Lower lobe of right lung (tissue), 2 donors: ENCODE results near the gene GAB3. TPM values are rescaled to one million over a fixed set of nuclear protein-coding genes. Genes with fewer than 3 reads are reported as not detected.
A peak's percentile ranks its signal among the peaks of the same experiment; 100 is the strongest.

Experiments
- ATAC-seq, 2 donors: fragments of 200-7000 bp; cut with Tn5 transposase; one replicate each; pipeline ENCODE4 v1.9.1; 2020 to 2022; ENCODE audit warnings: mild to moderate bottlenecking in 2 of 2, moderate library complexity in 2 of 2
- DNase-seq: peaks from one replicate; pipeline ENCODE4 v3.0.0-alpha.2; 2020
- H3K27ac ChIP-seq: fragments of 200-600 bp; one replicate; pipeline ENCODE4 v1.8.0; 2022
- H3K27me3 ChIP-seq: fragments of 200-600 bp; one replicate; pipeline ENCODE4 v1.8.0; 2022; ENCODE audit warnings: low read depth
- H3K36me3 ChIP-seq: fragments of 200-600 bp; one replicate; pipeline ENCODE4 v1.8.0; 2022; ENCODE audit warnings: mild to moderate bottlenecking
- H3K4me1 ChIP-seq: fragments of 200-600 bp; one replicate; pipeline ENCODE4 v1.8.0; 2022
- H3K4me3 ChIP-seq: fragments of 200-600 bp; one replicate; pipeline ENCODE4 v1.8.0; 2022; ENCODE audit warnings: mild to moderate bottlenecking
- H3K9me3 ChIP-seq: fragments of 200-600 bp; one replicate; pipeline ENCODE4 v1.8.0; 2022
- CTCF ChIP-seq: fragments of 200-600 bp; IDR thresholded peaks from one replicate; pipeline ENCODE4 v1.8.0; 2022; ENCODE audit warnings: antibody characterized with exemption, mild to moderate bottlenecking
- intact Hi-C: fragments of 100-400 bp; cut with DNase I; formaldehyde crosslinking; loops from one replicate; pipeline ENCODE4 v1.11.0; 2022
- long read RNA-seq: library from polyadenylated mRNA; unstranded; transcript quantifications from one replicate; pipeline ENCODE4 v2.0.0, GENCODE V29; 2021
- total RNA-seq: library from RNA; stranded (reverse); fragmentation: NEBNext Ultra II Directional; extraction: Animal tissue kit (Norgen Biotek cat#: 25700); gene quantifications from one replicate; pipeline ENCODE4 v1.2.1, GENCODE V29; 2021
- donor health status: DM: no; HTN: yes; CAD: no; lungs with severe emphysema.

Gene GAB3
- total RNA-seq, result 17.4 TPM
- long read RNA-seq, full-length matches to known transcripts, result 11 of 28 reads
- long read RNA-seq, partial matches to known transcripts, result 4 of 28 reads
- long read RNA-seq, other reads (novel, unspliced or antisense), result 13 of 28 reads

- no peaks in the 10 kb centered on the region for H3K27me3 ChIP-seq
- H3K36me3 ChIP-seq, result no peaks in the 10 kb centered on the region
- H3K4me3 ChIP-seq, result peak within 1 kb of the TSS; percentile 61
- peak within 1 kb of the TSS; percentile 86 for H3K27ac ChIP-seq
- peak; percentile 64 for DNase-seq
- H3K9me3 ChIP-seq, result no peaks in the 10 kb centered on the region
- ATAC-seq, result peak; percentile 71 to 78
- intact Hi-C loops, result no loop called here
- TF ChIP-seq CTCF, result no peak
- H3K4me1 ChIP-seq, result peaks cover 15% of the 10 kb centered on the region
These were observed at the start of gene GAB3 for GRCh38 chrX:154750301-154751202. GAB3 (minus strand) TSS chrX:154751077; CDS start chrX:154751025, 52 bp downstream.

- peak; percentile 35 to 51 for ATAC-seq
- no peak for TF ChIP-seq CTCF
- DNase-seq, result no peak
- Histone ChIP-seq H3K27ac (peak overlapping the region; percentile 49), H3K4me1 (peaks cover 30% of the 10 kb centered on the region), H3K4me3 (no peak overlapping the region), H3K9me3 (no peaks in the 10 kb centered on the region), H3K27me3 (no peaks in the 10 kb centered on the region), H3K36me3 (no peaks in the 10 kb centered on the region)
- intact Hi-C loops, result no loop called here
These were observed 48.9 kb upstream of the GAB3 start for GRCh38 chrX:154799556-154800348.

GRCh38 chrX:154797006-154797405, 46.1 kb upstream of the GAB3 start:
- Histone ChIP-seq H3K9me3 (no peaks in the 10 kb centered on the region), H3K4me1 (peaks cover 26% of the 10 kb centered on the region), H3K36me3 (no peaks in the 10 kb centered on the region), H3K4me3 (no peak overlapping the region), H3K27ac (no peak overlapping the region), H3K27me3 (no peaks in the 10 kb centered on the region)
- TF ChIP-seq CTCF, result no peak
- DNase-seq, result no peak
- ATAC-seq, result no peak
- intact Hi-C loops, result no loop called here

- H3K4me3 ChIP-seq, result no peak overlapping the region
- peaks cover 20% of the 10 kb centered on the region for H3K4me1 ChIP-seq
- H3K9me3 ChIP-seq, result no peaks in the 10 kb centered on the region
- ATAC-seq (no peak), DNase-seq (no peak)
- no peaks in the 10 kb centered on the region for H3K36me3 ChIP-seq
- TF ChIP-seq CTCF, result no peak
- intact Hi-C loops, result no loop called here
- no peaks in the 10 kb centered on the region for H3K27me3 ChIP-seq
- no peak overlapping the region for H3K27ac ChIP-seq
These were observed 44.1 kb upstream of the GAB3 start for GRCh38 chrX:154795016-154795415.

- Histone ChIP-seq H3K27ac (no peak overlapping the region), H3K9me3 (no peaks in the 10 kb centered on the region), H3K27me3 (no peaks in the 10 kb centered on the region), H3K4me3 (no peak overlapping the region), H3K4me1 (peaks cover 6% of the 10 kb centered on the region), H3K36me3 (no peaks in the 10 kb centered on the region)
- intact Hi-C loops, result no loop called here
- no peak for TF ChIP-seq CTCF
- ATAC-seq (peak in 1 of 2 donors; percentile 54), DNase-seq (no peak)
These were observed 42.4 kb upstream of the GAB3 start for GRCh38 chrX:154793084-154793795.
